ENCODE results near the gene C16orf74.

Gene C16orf74

GRCh38 chr16:85681255-85681654 is 69.6 kb downstream of the C16orf74 start:
- no peak for DNase-seq (ENCODE audit: extremely low spot score, insufficient read length, low read depth)

GRCh38 chr16:85680352-85680944 is 70.4 kb downstream of the C16orf74 start:
- FAIRE-seq: no peak

More at GRCh38 chr16:85681255-85681654, 69.6 kb downstream of the C16orf74 start:
- FAIRE-seq: no peak

DNA sequence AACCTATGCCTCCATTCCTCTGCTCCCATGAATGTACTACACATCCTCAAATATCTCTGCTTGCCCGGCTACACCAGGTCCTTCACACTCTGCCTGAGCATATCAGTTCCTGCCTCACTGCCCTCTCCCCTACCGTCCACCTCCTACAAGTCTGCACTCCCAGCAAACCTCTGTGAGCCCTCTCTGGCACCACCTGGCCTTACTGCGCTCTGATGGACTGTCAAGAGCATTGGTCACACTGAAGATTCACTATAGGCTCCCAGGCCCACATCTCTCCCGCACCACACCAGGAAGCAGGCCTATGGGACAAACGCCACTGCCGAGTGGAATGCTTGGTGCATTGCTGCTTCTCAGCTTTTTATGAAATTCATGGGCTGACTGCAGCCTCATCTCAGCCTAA is 71.0 kb downstream of the C16orf74 start:
- no peak for DNase-seq (ENCODE audit: extremely low spot score, insufficient read length, low read depth)
- no peak for FAIRE-seq

More at GRCh38 chr16:85680352-85680944, 70.4 kb downstream of the C16orf74 start:
- no peak for DNase-seq (ENCODE audit: extremely low spot score, insufficient read length, low read depth)

DNA sequence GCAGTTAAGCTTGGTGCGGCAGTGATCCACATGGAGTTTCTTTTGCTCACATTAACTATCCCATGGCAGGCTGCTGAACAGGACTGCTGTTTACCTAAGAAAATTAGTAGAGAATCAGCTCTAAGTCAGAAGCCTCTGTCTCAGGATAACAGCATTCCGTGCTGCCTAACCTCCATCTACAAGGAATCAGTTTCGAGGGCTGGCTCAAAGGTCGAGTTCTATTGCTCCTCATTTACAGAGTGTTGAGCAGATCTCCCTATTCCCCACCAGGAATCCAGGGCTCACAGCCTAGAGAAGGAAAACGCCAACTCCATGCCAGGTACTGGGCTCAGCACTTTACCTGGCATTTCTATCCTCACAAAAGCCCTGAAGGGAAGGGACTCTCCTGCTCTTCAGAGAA is 72.1 kb downstream of the C16orf74 start:
- no peak for FAIRE-seq

GRCh38 chr16:85678016-85678415 is 72.9 kb downstream of the C16orf74 start:
- DNase-seq (ENCODE audit: extremely low spot score, insufficient read length, low read depth) (no peak), FAIRE-seq (no peak)

More for the DNA sequence above, 72.1 kb downstream of the C16orf74 start:
- DNase-seq (ENCODE audit: extremely low spot score, insufficient read length, low read depth): no peak

- FAIRE-seq (no peak), DNase-seq (ENCODE audit: extremely low spot score, insufficient read length, low read depth) (no peak)
Observed at GRCh38 chr16:85677383-85677967, 73.4 kb downstream of the C16orf74 start.

DNA sequence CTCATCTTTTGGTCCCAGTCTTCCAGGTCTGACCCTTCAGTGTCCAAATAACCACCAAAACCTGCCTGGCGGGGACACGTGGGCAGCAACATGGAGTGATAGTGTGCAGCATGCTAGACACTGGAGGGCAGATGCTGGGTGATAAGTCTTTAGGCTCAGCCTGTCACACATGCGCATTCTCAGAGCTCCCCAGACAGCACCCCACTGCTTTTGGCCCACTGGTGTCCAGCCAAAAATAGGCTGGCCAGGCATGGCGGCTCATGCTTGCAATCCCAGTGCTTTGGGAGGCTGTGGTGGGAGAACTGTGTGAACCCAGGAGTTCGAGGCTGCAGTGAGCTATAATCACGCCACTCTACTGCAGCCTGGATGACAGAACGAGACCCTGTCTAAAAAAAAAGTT is 74.4 kb downstream of the C16orf74 start:
- no peak for DNase-seq (ENCODE audit: extremely low spot score, insufficient read length, low read depth)
- FAIRE-seq: no peak

- FAIRE-seq (no peak), DNase-seq (ENCODE audit: extremely low spot score, insufficient read length, low read depth) (no peak)
Observed at GRCh38 chr16:85675251-85675874, 75.5 kb downstream of the C16orf74 start.

DNA sequence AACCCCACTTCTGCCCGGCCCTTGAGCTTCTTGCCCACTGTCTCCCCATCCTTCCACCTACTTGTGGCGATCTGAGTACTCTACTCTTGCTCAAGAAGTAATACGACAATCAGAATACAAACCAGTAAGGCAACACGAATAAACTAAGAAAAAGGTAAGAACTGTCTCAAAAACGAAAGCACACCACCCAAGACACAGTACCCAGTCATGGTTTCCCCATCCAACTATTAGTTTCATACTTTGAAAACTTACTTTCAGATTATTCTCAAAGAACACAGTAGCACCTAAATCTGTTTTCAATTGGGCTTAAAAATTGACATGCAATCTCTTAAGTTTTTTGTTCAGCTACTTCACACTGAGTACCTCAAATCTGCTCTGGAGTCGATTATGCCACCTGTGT is 76.1 kb downstream of the C16orf74 start:
- FAIRE-seq (no peak), DNase-seq (ENCODE audit: extremely low spot score, insufficient read length, low read depth) (no peak)

GRCh38 chr16:85674418-85674755 is 76.5 kb downstream of the C16orf74 start:
- no peak for FAIRE-seq
- no peak for DNase-seq (ENCODE audit: extremely low spot score, insufficient read length, low read depth)

DNA sequence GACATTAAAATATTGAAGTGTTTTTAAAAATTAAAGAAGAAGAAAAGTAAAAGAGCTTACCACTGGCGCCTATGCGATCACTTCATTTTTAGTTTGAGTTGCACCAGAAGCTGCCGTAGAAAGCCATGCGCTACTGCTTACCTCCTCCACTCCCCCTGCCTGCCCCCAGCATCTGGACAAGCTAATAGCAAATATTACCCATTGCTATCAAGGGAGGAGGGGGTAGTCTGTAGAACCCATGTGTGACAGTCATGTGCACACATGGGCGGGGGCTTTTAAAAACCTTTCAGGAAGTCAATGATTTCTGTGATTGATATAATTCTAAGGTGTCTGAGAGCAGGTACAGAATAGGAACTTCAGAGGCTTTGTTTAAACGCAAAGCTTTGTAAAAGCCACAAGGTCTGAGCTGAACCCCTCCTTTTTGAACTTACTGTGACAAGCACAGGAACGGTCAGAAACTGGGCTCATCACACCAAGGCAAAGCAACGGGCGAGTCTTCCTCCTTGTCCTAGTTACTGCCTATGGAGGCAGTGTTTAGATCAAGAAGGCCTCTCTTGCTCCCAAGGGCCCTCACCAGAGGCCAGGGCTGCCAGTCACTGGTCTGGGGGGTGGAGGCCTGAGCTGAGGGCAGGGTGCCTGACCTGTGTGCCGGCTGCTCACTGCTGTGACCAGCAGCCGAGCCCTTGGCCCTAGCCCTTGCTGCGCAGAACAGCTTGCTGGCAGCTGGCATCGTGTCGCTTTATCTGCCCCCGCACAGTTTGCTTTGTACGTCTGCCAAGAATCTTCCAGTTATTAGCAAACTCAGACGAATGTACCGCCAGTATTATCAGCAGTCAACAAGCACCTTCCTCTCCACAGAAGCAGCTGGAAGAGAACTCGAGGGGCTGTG is 77.1 kb downstream of the C16orf74 start:
- DNase-seq (ENCODE audit: extremely low spot score, insufficient read length, low read depth) (no peak), FAIRE-seq (no peak)

DNA sequence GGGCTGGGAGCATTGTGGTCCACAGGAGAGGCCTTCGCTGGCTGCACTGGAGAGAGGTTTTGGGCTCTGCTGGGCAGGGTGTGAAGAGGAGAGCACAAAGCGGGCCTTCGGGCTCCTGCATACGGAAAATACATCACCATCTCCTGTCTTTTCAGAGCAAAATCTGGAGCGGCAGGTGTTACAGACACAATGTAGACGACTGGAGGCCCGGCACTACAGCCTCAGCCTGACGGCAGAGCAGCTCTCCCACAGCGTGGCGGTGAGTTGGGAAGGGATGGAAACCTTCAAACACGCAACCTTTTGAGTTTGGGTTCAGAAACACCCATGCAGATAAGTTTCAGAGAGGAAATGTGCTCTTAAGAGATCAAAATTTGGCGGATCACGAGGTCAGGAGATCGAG is 80.1 kb downstream of the C16orf74 start:
- FAIRE-seq (no peak), DNase-seq (ENCODE audit: extremely low spot score, insufficient read length, low read depth) (no peak)

DNA sequence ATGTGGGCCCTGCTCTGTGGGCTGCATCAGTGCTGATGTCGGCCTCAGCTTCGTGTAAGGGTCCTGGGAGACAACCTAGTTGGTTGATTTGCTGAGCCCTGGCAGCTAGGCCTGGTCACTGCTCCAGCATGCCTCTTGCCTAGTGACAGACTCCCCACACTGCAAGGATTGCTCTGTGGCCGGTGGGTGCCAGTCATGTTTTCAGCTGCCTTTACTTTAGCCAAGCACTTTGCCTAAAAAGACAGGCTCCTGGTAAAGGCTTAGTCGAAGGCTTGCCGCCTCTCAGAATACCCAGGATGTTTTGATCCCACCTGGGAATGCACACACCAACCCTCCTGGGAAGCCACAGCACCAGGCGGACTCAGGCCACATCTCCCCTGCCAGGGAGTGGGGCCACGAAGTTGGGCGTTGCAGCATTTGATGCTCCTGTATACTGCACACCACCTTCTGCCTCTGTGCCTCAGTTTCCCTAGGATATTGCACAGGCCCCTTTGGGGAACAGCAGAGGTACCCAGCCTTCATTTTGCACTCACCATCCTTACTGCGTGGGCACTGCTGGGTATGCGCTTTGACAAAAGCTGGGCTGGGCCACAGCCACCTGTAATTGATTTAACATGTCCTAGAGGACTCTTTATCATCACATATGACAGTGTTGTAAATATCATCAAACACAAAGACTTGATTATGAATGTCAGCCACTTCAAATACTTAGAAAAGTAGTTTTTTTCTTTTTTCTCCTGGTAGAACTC is 82.0 kb downstream of the C16orf74 start:
- FAIRE-seq (no peak), DNase-seq (ENCODE audit: extremely low spot score, insufficient read length, low read depth) (no peak)

GRCh38 chr16:85667841-85668413 is 83.0 kb downstream of the C16orf74 start:
- FAIRE-seq (no peak), DNase-seq (ENCODE audit: extremely low spot score, insufficient read length, low read depth) (no peak)

DNA sequence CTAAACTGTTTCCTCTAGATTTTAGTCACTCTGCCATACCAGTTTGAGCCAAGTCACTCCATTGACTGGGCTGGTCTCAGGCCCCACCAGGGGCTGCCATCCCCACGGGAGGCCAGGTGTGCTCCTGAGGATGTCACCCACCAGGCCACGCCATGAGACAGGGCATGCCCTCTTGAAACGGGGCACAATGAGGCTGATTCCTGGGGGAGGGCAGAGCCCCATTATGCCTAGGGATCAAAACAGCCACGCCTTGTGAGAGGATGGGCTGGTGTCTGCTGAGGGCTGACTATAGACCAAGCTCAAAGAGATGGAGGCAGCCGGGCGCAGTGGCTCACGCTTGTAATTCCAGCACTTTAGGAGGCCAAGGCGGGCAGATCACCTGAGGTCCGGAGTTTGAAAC is 83.6 kb downstream of the C16orf74 start:
- DNase-seq (ENCODE audit: extremely low spot score, insufficient read length, low read depth) (no peak), FAIRE-seq (no peak)

GRCh38 chr16:85665929-85666328 is 85.0 kb downstream of the C16orf74 start:
- FAIRE-seq: no peak
- DNase-seq (ENCODE audit: extremely low spot score, insufficient read length, low read depth): no peak

- no peak for FAIRE-seq
- no peak for DNase-seq (ENCODE audit: extremely low spot score, insufficient read length, low read depth)
Observed at GRCh38 chr16:85665373-85665740, 85.5 kb downstream of the C16orf74 start.

- FAIRE-seq: no peak
- DNase-seq (ENCODE audit: extremely low spot score, insufficient read length, low read depth): no peak
Observed at GRCh38 chr16:85664580-85665372, 86.1 kb downstream of the C16orf74 start.

DNA sequence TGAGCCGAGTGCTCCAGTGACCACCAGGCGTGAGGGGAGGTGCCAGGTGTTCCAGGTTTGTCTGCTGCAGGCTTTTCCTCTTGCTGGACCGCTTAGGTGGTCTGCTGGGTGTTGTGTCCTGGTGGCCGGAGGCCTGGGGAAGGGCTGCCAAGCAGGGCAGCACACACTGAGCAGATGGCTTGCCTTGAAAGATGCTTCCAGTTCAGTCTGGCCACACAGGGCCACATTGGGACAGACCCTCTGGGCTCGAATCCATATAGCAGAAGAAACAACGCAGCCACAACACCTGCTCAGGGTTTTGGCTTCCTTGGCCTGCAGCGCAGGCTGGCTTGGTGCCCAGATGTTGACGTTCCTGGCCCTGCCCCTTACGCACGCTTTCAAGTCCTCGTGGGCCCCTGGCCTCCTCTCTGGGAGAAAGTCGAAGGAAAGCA is 87.0 kb downstream of the C16orf74 start:
- DNase-seq (ENCODE audit: extremely low spot score, insufficient read length, low read depth): no peak

More for the DNA sequence above, 87.0 kb downstream of the C16orf74 start:
- FAIRE-seq: no peak

All from GM18507 (cell line).